T-helper 17 cell (primary cell): ENCODE data around the gene TUBB1. TPM values are rescaled to one million over a fixed set of nuclear protein-coding genes. Genes with fewer than 3 reads are reported as not detected.

Source experiments
- ATAC-seq: fragments of 150-1000 bp; cut with Tn5 transposase; 2 replicates; pipeline ENCODE4 v1.10.0; 2021; ENCODE audit warnings: mild to moderate bottlenecking, moderate library complexity
- DNase-seq, 3 donors: peaks; one replicate each; pipeline versions ENCODE4 v3.0.0 to v3.0.0-alpha.2; 2020 to 2021
- H3K9me3 ChIP-seq: one replicate; pipeline ENCODE4 v1.7.0; 2013; ENCODE audit warnings: low read length, mild to moderate bottlenecking; ENCODE audit not compliant: control insufficient read depth, poor library complexity, severe bottlenecking
- H3K27ac Mint-ChIP-seq: one replicate; pipeline ENCODE4 v1.8.0; 2022; ENCODE audit warnings: mild to moderate bottlenecking, moderate library complexity, mixed read lengths
- H3K27me3 Mint-ChIP-seq: one replicate; pipeline ENCODE4 v1.8.0; 2022; ENCODE audit warnings: mixed read lengths
- H3K36me3 Mint-ChIP-seq: one replicate; pipeline ENCODE4 v1.8.0; 2022; ENCODE audit warnings: low read depth, mixed read lengths
- H3K4me1 Mint-ChIP-seq: one replicate; pipeline ENCODE4 v1.8.0; 2022; ENCODE audit warnings: mild to moderate bottlenecking, mixed read lengths
- H3K4me3 Mint-ChIP-seq: one replicate; pipeline ENCODE4 v1.8.0; 2022; ENCODE audit warnings: mild to moderate bottlenecking, moderate library complexity, mixed read lengths
- total RNA-seq, 4 donors: library from RNA in 2 of 4; stranded (reverse) in 2 of 4; gene quantifications; one replicate each; pipeline ENCODE4 v1.2.3 and lab custom pipeline; 2022 to 2026

Gene TUBB1
- total RNA-seq, 2 donors from 2014 or later: 14.0 to 483 TPM

- no peaks in the 10 kb centered on the region for H3K27me3 Mint-ChIP-seq
- peak overlapping the region; percentile 71 for H3K27ac Mint-ChIP-seq
- ATAC-seq: peak; percentile 85
- no peaks in the 10 kb centered on the region for H3K36me3 Mint-ChIP-seq
- no peak for DNase-seq
- H3K9me3 ChIP-seq: no peaks in the 10 kb centered on the region
- H3K4me1 Mint-ChIP-seq: peaks cover 40% of the 10 kb centered on the region
- peak overlapping the region; percentile 49 for H3K4me3 Mint-ChIP-seq
Observed at GRCh38 chr20:59013959-59014608, 5.1 kb upstream of the TUBB1 start.

GRCh38 chr20:59014680-59015389 is 4.4 kb upstream of the TUBB1 start:
- Mint-ChIP-seq H3K27ac (peak overlapping the region; percentile 71), H3K36me3 (no peaks in the 10 kb centered on the region)

DNA sequence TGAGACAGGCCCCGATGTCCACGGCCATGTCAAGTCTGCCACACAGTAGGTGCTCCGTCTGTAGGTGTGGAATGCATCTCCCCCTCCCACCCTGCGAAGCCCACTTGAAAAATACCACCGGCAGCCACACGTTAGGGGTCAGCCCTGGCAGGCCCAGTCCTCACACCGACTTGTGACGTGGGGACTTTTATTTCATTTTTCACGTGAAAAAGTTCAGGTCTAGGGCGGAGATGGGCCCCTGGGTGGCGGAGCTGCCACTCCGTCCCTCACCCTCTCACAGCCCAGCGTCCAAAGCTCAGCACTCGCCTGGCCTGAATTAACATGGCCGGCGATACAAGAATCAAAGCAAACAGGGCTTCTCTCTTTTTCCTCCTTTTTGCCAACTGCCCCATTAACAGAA is 3.8 kb upstream of the TUBB1 start:
- H3K27me3 Mint-ChIP-seq: no peaks in the 10 kb centered on the region
- ATAC-seq (no peak), DNase-seq (no peak)
- H3K36me3 Mint-ChIP-seq: no peaks in the 10 kb centered on the region
- no peak overlapping the region for H3K4me3 Mint-ChIP-seq
- H3K9me3 ChIP-seq: no peaks in the 10 kb centered on the region
- H3K4me1 Mint-ChIP-seq: peaks cover 41% of the 10 kb centered on the region
- no peak overlapping the region for H3K27ac Mint-ChIP-seq

More at GRCh38 chr20:59014680-59015389, 4.4 kb upstream of the TUBB1 start:
- Mint-ChIP-seq H3K4me3 (no peak overlapping the region), H3K4me1 (peaks cover 41% of the 10 kb centered on the region), H3K27me3 (no peaks in the 10 kb centered on the region)
- ATAC-seq: no peak
- H3K9me3 ChIP-seq: no peaks in the 10 kb centered on the region
- DNase-seq: no peak

DNA sequence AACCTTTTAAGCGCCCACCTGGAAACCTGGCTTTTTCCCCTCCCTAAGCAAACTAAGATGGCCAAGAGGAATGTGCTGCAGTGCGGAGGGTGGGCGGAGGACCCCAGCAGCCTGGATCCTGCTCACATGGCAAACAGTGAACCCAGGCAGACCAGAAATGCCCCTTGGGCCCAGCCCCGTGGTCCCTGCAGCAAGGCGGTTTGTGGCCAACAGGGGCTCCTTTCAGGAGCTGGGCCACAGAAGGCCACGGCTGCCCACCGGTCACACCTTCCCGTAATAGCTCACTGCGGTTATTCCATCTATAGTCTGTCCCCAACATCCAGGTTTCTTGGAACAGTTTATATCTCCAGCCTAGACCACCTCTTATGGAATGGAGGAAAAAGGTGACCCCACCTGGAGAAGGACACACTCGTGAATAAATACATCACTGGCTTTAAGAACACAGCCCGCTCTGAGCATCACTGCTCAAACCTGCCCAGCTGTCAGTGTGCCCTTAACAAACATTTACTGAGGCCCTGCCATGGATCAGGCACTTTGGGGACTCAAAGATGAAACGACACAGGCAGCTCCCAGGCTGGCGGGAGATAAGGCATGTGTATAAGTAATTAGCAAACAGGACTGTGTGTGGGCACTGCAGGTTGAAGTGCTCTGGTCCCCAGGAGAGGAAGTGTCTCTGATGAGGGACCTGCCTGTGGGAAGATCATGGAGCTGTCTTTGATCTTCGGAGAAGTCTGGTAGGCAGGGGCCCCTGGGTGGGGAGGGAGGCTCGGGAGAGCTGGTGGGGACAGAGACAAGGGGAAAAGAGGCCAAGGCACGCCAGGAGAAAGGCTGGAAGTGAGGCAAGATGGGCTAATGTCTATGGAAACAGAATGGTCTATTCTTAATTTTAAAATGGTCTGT is 3.2 kb upstream of the TUBB1 start:
- H3K4me1 Mint-ChIP-seq: peaks cover 41% of the 10 kb centered on the region
- no peaks in the 10 kb centered on the region for H3K36me3 Mint-ChIP-seq
- DNase-seq (no peak), ATAC-seq (no peak)
- no peaks in the 10 kb centered on the region for H3K27me3 Mint-ChIP-seq
- H3K27ac Mint-ChIP-seq: peak overlapping the region; percentile 32
- H3K9me3 ChIP-seq: no peaks in the 10 kb centered on the region
- H3K4me3 Mint-ChIP-seq: no peak overlapping the region

GRCh38 chr20:59016795-59017492 is 2.3 kb upstream of the TUBB1 start:
- Mint-ChIP-seq H3K4me3 (no peak overlapping the region), H3K27ac (peak overlapping the region; percentile 41), H3K27me3 (no peaks in the 10 kb centered on the region), H3K36me3 (no peaks in the 10 kb centered on the region), H3K4me1 (peaks cover 36% of the 10 kb centered on the region)
- DNase-seq: no peak
- no peaks in the 10 kb centered on the region for H3K9me3 ChIP-seq
- no peak for ATAC-seq

DNA sequence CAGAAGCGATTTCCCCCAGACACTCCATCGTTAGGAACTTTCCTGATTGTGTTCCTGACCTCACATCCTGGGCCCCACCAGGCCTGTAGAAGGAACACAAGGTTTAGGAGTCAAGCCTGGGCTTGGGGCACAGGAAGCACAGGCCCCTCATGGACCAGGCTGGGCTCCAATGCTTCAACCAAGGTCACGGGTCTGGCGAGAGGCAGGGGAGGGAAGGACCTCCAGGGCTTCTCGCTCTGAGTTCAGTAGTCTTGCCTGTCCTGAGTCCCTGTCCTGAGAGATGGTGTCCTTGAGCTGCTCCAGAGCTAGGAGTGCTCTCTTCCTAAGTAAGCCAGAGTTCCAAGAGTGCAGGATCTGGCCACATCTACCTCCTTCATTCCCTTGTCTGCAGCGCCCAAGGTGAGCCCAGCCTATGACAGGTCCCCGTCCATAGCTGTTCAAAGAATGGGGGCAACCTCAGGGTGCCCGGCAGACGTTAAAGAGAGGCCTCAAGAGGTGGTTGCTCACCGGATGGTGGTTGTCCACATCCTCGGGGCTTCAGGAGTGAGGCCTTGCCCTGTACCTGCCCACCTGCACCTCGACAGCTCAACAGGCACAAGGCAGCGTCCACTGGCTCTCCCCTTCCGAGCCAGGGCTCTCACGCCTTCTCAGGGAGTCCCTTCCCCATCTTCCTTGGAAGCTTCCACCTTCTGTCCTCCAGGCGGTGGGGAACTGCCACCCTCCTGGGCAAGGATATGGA is 1.6 kb upstream of the TUBB1 start:
- no peaks in the 10 kb centered on the region for H3K9me3 ChIP-seq
- DNase-seq: no peak
- Mint-ChIP-seq H3K4me1 (peaks cover 36% of the 10 kb centered on the region), H3K27ac (no peak overlapping the region), H3K4me3 (no peak overlapping the region), H3K27me3 (no peaks in the 10 kb centered on the region), H3K36me3 (peaks cover under 1% of the 10 kb centered on the region)
- no peak for ATAC-seq

GRCh38 chr20:59018817-59019216 is 412 bp upstream of the TUBB1 start:
- Mint-ChIP-seq H3K27me3 (no peaks in the 10 kb centered on the region), H3K4me3 (no peak overlapping the region), H3K27ac (no peak overlapping the region), H3K4me1 (peaks cover 29% of the 10 kb centered on the region), H3K36me3 (peaks cover 2% of the 10 kb centered on the region)
- DNase-seq (no peak), ATAC-seq (no peak)
- H3K9me3 ChIP-seq: no peaks in the 10 kb centered on the region

GRCh38 chr20:59020938-59021551 is 1.8 kb downstream of the TUBB1 start:
- DNase-seq (no peak), ATAC-seq (no peak)
- H3K9me3 ChIP-seq: no peaks in the 10 kb centered on the region
- Mint-ChIP-seq H3K27me3 (no peaks in the 10 kb centered on the region), H3K27ac (no peak overlapping the region), H3K36me3 (peaks cover 4% of the 10 kb centered on the region), H3K4me1 (peaks cover 34% of the 10 kb centered on the region), H3K4me3 (no peak overlapping the region)

- no peaks in the 10 kb centered on the region for H3K27me3 Mint-ChIP-seq
- H3K36me3 Mint-ChIP-seq: peaks cover 8% of the 10 kb centered on the region
- ATAC-seq: no peak
- peak overlapping the region; percentile 27 for H3K27ac Mint-ChIP-seq
- peaks cover 36% of the 10 kb centered on the region for H3K4me1 Mint-ChIP-seq
- no peak for DNase-seq
- no peak overlapping the region for H3K4me3 Mint-ChIP-seq
- no peaks in the 10 kb centered on the region for H3K9me3 ChIP-seq
Observed at GRCh38 chr20:59022754-59023153, 3.5 kb downstream of the TUBB1 start.

GRCh38 chr20:59023616-59024015 is 4.4 kb downstream of the TUBB1 start:
- peaks cover 37% of the 10 kb centered on the region for H3K4me1 Mint-ChIP-seq
- no peak for ATAC-seq
- no peaks in the 10 kb centered on the region for H3K27me3 Mint-ChIP-seq
- no peak overlapping the region for H3K27ac Mint-ChIP-seq
- no peaks in the 10 kb centered on the region for H3K9me3 ChIP-seq
- H3K4me3 Mint-ChIP-seq: no peak overlapping the region
- peaks cover 8% of the 10 kb centered on the region for H3K36me3 Mint-ChIP-seq
- no peak for DNase-seq

GRCh38 chr20:59024111-59024530 is 4.9 kb downstream of the TUBB1 start:
- no peak for ATAC-seq
- Mint-ChIP-seq H3K4me1 (peaks cover 41% of the 10 kb centered on the region), H3K27ac (peak overlapping the region; percentile 79), H3K27me3 (no peaks in the 10 kb centered on the region), H3K4me3 (no peak overlapping the region), H3K36me3 (peaks cover 8% of the 10 kb centered on the region)
- DNase-seq: no peak
- H3K9me3 ChIP-seq: no peaks in the 10 kb centered on the region

DNA sequence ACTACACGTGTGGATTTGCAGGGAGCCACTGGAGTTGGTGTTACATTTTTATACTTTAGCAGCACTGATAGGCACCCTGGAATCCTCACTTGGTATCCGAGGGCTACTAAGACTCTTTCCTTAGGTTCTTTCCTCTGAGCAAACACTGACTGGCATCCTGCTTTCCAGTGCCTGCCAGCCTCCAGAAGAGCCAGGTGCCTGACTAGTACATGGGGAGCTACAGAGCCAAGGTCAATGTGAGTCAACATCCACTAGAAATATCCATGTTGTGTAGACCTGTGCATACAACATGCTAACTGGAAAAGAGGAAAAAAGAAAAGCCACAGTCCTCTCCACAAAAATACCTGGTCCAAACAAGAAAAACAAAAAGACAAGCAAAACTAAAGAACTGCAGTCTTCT is 5.9 kb downstream of the TUBB1 start:
- H3K9me3 ChIP-seq: no peaks in the 10 kb centered on the region
- Mint-ChIP-seq H3K27me3 (no peaks in the 10 kb centered on the region), H3K4me1 (peaks cover 46% of the 10 kb centered on the region), H3K36me3 (peaks cover 10% of the 10 kb centered on the region), H3K4me3 (no peak overlapping the region), H3K27ac (no peak overlapping the region)
- DNase-seq (no peak), ATAC-seq (no peak)
